H1 (cell line): Measurements from ENCODE around the gene TSR3. TPM values are rescaled to one million over a fixed set of nuclear protein-coding genes. Genes with fewer than 3 reads are reported as not detected.

Experiments used
- CTCF ChIA-PET: fragments of 300-600 bp; sonication (Branson Sonifier 250); formaldehyde crosslinking; loops from one replicate; lab custom pipeline; 2021; ENCODE audit not compliant: partially characterized antibody; lab: Charles Lee
- POLR2A ChIA-PET: fragments of 300-600 bp; sonication (Branson Sonifier 250); formaldehyde crosslinking; loops from one replicate; lab custom pipeline; 2021; ENCODE audit warnings: inconsistent platforms; ENCODE audit not compliant: partially characterized antibody; lab: Charles Lee
- DNase-seq, 2 experiments: peaks; one replicate each; pipeline versions ENCODE4 v3.0.0 to v3.0.0-alpha.2; 2010 to 2022; ENCODE audit warnings: low spot score in 2 of 2, low read depth in 1 of 2, mixed read lengths in 1 of 2
- FAIRE-seq: peaks from 2 replicates; lab custom pipeline; 2011; peaks lifted over from hg19 to GRCh38; lab: Jason Lieb, UNC
- H2AFZ ChIP-seq: 2 replicates; pipeline ENCODE4 v1.8.1; 2012; ENCODE audit warnings: low read length, inconsistent platforms
- H2AK5ac ChIP-seq: 2 replicates; pipeline ENCODE4 v1.6.1; 2013; ENCODE audit warnings: low read depth, low read length
- H2BK120ac ChIP-seq: replicated peaks from 2 replicates; pipeline ENCODE3; 2013; ENCODE audit warnings: low read depth, low read length, inconsistent platforms
- H2BK12ac ChIP-seq: 2 replicates; pipeline ENCODE4 v1.6.1; 2013; ENCODE audit warnings: low read depth, low read length
- H2BK15ac ChIP-seq: 2 replicates; pipeline ENCODE4 v1.6.1; 2013; ENCODE audit warnings: low read length
- H2BK20ac ChIP-seq: 2 replicates; pipeline ENCODE4 v1.6.1; 2013; ENCODE audit warnings: low read length
- H2BK5ac ChIP-seq: 2 replicates; pipeline ENCODE4 v1.6.1; 2013; ENCODE audit warnings: low read depth, low read length
- H3K14ac ChIP-seq: 2 replicates; pipeline ENCODE4 v1.6.1; 2013; ENCODE audit warnings: inconsistent platforms; ENCODE audit not compliant: insufficient read length
- H3K18ac ChIP-seq: 2 replicates; pipeline ENCODE4 v1.6.1; 2013; ENCODE audit warnings: low read length; ENCODE audit errors: extremely low read depth
- H3K23ac ChIP-seq: 2 replicates; pipeline ENCODE4 v1.6.1; 2013; ENCODE audit warnings: inconsistent platforms; ENCODE audit not compliant: insufficient read length
- H3K23me2 ChIP-seq: 2 replicates; pipeline ENCODE4 v1.6.1; 2013; ENCODE audit warnings: low read depth, low read length
- H3K27ac ChIP-seq: 2 replicates; pipeline ENCODE4 v1.6.1; 2011; ENCODE audit warnings: low read depth, low read length, inconsistent platforms
- H3K27me3 ChIP-seq, 4 experiments: replicated peaks in 1 of 4; 1 replicate in 1 of 4; 2 replicates in 3 of 4; pipeline versions ENCODE4 v1.6.1 to v1.8.1; 2011 to 2013; ENCODE audit warnings: low read length in 3 of 4, mild to moderate bottlenecking in 3 of 4, inconsistent platforms in 2 of 4, mixed read lengths in 2 of 4, moderate library complexity in 1 of 4; ENCODE audit not compliant: control insufficient read depth in 3 of 4, insufficient read depth in 3 of 4; ENCODE audit errors: extremely low read depth in 1 of 4
- H3K36me3 ChIP-seq, 4 experiments: 2 replicates each; pipeline versions ENCODE4 v1.6.1 to v1.8.1; 2011 to 2013; ENCODE audit warnings: mild to moderate bottlenecking in 4 of 4, low read length in 3 of 4, moderate library complexity in 2 of 4, control low read depth in 1 of 4, inconsistent platforms in 1 of 4; ENCODE audit not compliant: insufficient read depth in 4 of 4, control insufficient read depth in 2 of 4
- H3K4ac ChIP-seq: replicated peaks from 2 replicates; pipeline ENCODE3; 2013; ENCODE audit warnings: low read length, low read depth, mixed read lengths, inconsistent platforms; ENCODE audit not compliant: insufficient read length
- H3K4me1 ChIP-seq, 4 experiments: replicated peaks in 1 of 4; 1 replicate in 1 of 4; 2 replicates in 3 of 4; pipeline versions ENCODE4 v1.6.1 to v1.8.1; 2011 to 2013; ENCODE audit warnings: low read length in 3 of 4, inconsistent platforms in 2 of 4, mixed read lengths in 1 of 4; ENCODE audit not compliant: insufficient read depth in 4 of 4, control insufficient read depth in 3 of 4
- H3K4me2 ChIP-seq, 2 experiments: 2 replicates each; pipeline versions ENCODE4 v1.6.1 to v1.8.1; 2011 to 2013; ENCODE audit warnings: low read depth in 2 of 2, low read length in 2 of 2, control low read depth in 1 of 2, inconsistent platforms in 1 of 2, mild to moderate bottlenecking in 1 of 2; ENCODE audit not compliant: insufficient read depth in 1 of 2
- H3K4me3 ChIP-seq, 4 experiments: fragments of 200-600, 300-600 bp in 1 of 4; sonication (generic), shearing (Covaris generic), sonication (Bioruptor Twin) in 1 of 4; 2 replicates each; pipeline versions ENCODE4 v1.5.1 to v1.8.1; 2011 to 2016; ENCODE audit warnings: low read length in 4 of 4, low read depth in 3 of 4, control low read depth in 2 of 4, inconsistent platforms in 2 of 4, mild to moderate bottlenecking in 2 of 4, mixed read lengths in 1 of 4, moderate library complexity in 1 of 4; ENCODE audit not compliant: insufficient read depth in 2 of 4; ENCODE audit errors: extremely low read depth in 1 of 4
- H3K56ac ChIP-seq: replicated peaks from 2 replicates; pipeline ENCODE3; 2013; ENCODE audit warnings: low read depth, mild to moderate bottlenecking, mixed read lengths, low read length, inconsistent platforms; ENCODE audit not compliant: insufficient read length
- H3K79me1 ChIP-seq: 2 replicates; pipeline ENCODE4 v1.6.1; 2013; ENCODE audit warnings: low read depth, low read length, control low read depth
- H3K79me2 ChIP-seq, 2 experiments: 2 replicates each; pipeline versions ENCODE4 v1.6.1 to v1.8.1; 2012 to 2013; ENCODE audit warnings: low read length in 2 of 2, mild to moderate bottlenecking in 2 of 2, inconsistent platforms in 1 of 2; ENCODE audit not compliant: insufficient read depth in 2 of 2, control insufficient read depth in 1 of 2
- H3K9ac ChIP-seq, 4 experiments: replicated peaks in 1 of 4; 1 replicate in 1 of 4; 2 replicates in 3 of 4; pipeline versions ENCODE4 v1.6.1 to v1.8.1; 2011 to 2013; ENCODE audit warnings: low read depth in 3 of 4, low read length in 3 of 4, control low read depth in 2 of 4, mild to moderate bottlenecking in 2 of 4, moderate library complexity in 2 of 4, inconsistent platforms in 1 of 4; ENCODE audit errors: extremely low read depth in 1 of 4
- H3K9me3 ChIP-seq, 2 experiments: 2 replicates each; pipeline versions ENCODE4 v1.6.1 to v1.8.1; 2012 to 2013; ENCODE audit warnings: mild to moderate bottlenecking in 2 of 2, moderate library complexity in 2 of 2, control low read depth in 1 of 2, inconsistent platforms in 1 of 2, low read depth in 1 of 2, low read length in 1 of 2, mixed read lengths in 1 of 2; ENCODE audit not compliant: insufficient read depth in 2 of 2
- H4K20me1 ChIP-seq, 2 experiments: replicated peaks in 1 of 2; 2 replicates each; pipeline versions ENCODE3 to v1.8.1; 2011 to 2013; ENCODE audit warnings: inconsistent platforms in 2 of 2, low read length in 2 of 2, mild to moderate bottlenecking in 1 of 2; ENCODE audit not compliant: insufficient read depth in 2 of 2, control insufficient read depth in 1 of 2
- H4K5ac ChIP-seq: 2 replicates; pipeline ENCODE4 v1.6.1; 2013; ENCODE audit warnings: low read length, low read depth, mixed read lengths, inconsistent platforms; ENCODE audit not compliant: insufficient read length
- H4K8ac ChIP-seq: 2 replicates; pipeline ENCODE4 v1.8.0; 2013; ENCODE audit warnings: mild to moderate bottlenecking, moderate library complexity, low read length, inconsistent platforms; ENCODE audit not compliant: insufficient read depth; ENCODE audit errors: extremely low read depth
- H4K91ac ChIP-seq: replicated peaks from 2 replicates; pipeline ENCODE3; 2013; ENCODE audit warnings: low read length, mixed read lengths, inconsistent platforms; ENCODE audit not compliant: insufficient read length
- POLR2AphosphoS5 ChIP-seq: IDR thresholded peaks from 2 replicates; pipeline ENCODE4 v1.6.1; 2011; ENCODE audit warnings: low read depth, low read length
- SP1 ChIP-seq: IDR thresholded peaks from 2 replicates; pipeline ENCODE4 v1.6.1; 2011; ENCODE audit warnings: low read depth, low read length
- TEAD4 ChIP-seq: IDR thresholded peaks from 2 replicates; pipeline ENCODE4 v1.6.1; 2012; ENCODE audit warnings: low read depth, low read length, inconsistent platforms, mixed read lengths
- WGBS, 2 experiments: shearing (Covaris generic) in 1 of 2; methylation state at CpG; one replicate each; pipeline versions ENCODE4 v1.1.6 to v1.1.7; 2013 to 2015; ENCODE audit warnings: low lambda C conversion rate in 2 of 2, mixed read lengths in 2 of 2, inconsistent platforms in 1 of 2, low coverage in 1 of 2, missing lambda C conversion rate in 1 of 2; ENCODE audit not compliant: insufficient replicate concordance in 2 of 2, insufficient coverage in 1 of 2, insufficient read length in 1 of 2; ENCODE audit errors: extremely low coverage in 1 of 2, missing lambda C conversion rate in 1 of 2; 5-methylcytosine and 5-hydroxymethylcytosine counted together
- polyA plus RNA-seq, 7 experiments: library from polyadenylated mRNA; depleted of rRNA in 3 of 7; stranded (reverse) in 5 of 7; unstranded in 2 of 7; fragments of >200 nt in 5 of 7; fragments of 200-250 nt in 2 of 7; gene quantifications; 1 replicate in 5 of 7; 2 replicates in 1 of 7; 4 replicates in 1 of 7; pipeline versions ENCODE4 v1.2.1 to v1.2.3, GENCODE V29; 2011 to 2013; ENCODE audit warnings: missing spikeins in 2 of 7, mixed read lengths in 2 of 7
- total RNA-seq: library from RNA; stranded (reverse); fragmentation: NEBNext Ultra II Directional; extraction: Animal tissue kit (Norgen Biotek cat#: 25700); gene quantifications from 2 replicates; pipeline ENCODE4 v1.2.1, GENCODE V29; 2021

TSR3 gene
- total and polyA plus RNA-seq, 2 of the 8 experiments (the other 6 are each of a cell fraction or from before 2014, with no cell fraction given), result 43.1 to 52.3 TPM

DNA sequence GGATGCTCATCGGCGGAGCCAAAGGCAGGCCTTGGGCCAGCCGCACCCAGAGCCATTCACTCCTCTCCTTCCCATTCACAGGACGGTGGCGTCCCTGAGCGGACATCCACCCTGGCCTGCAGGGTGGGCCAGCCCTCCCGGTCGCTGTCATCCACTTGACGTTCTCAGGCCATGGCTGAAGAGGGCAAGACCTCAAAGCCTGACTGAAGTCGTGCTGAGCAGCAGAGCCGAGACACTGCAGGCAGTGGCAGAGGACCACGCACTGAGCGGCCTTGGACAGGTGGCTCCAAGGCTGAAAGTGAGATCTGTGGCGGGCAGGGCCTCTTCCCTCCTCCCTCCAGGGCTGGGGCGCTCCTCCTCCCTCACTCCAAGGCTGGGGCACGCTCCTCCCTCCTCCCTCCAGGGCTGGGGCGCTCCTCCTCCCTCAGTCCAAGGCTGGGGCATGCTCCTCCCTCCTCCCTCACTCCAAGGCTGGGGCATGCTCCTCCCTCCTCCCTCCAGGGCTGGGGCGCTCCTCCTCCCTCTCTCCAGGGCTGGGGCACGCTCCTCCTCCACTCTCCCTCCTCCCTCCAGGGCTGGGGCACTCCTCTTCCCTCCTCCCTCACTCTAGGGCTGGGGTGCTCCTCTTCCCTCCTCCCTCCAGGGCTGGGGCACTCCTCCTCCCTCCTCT lies 24.2 kb upstream of the TSR3 start:
- Histone ChIP-seq H2BK5ac (no peak overlapping the region; the same call in 1 of the 2 replicates), H3K36me3 (peaks cover 0 to 11% (median 0%) of the 10 kb centered on the region in 4 experiments; a peak in 1 of 8 replicates), H2AFZ (no peak overlapping the region), H2BK15ac (no peak overlapping the region), H2BK120ac (no peak overlapping the region), H2BK12ac (no peak overlapping the region), H3K23ac (no peak overlapping the region), H4K5ac (no peak overlapping the region), H3K4me1 (peaks cover 0 to 16% (median 10%) of the 10 kb centered on the region in 4 experiments; a peak in 5 of 7 replicates), H3K79me2 (peaks cover 4 to 19% of the 10 kb centered on the region in 2 experiments; a peak in 2 of 4 replicates), H3K9ac (no peak overlapping the region), H4K91ac (no peak overlapping the region), H3K27me3 (no peaks in the 10 kb centered on the region), H2AK5ac (no peak overlapping the region), H3K4me2 (no peak overlapping the region), H3K23me2 (peaks cover 12% of the 10 kb centered on the region), H3K14ac (no peak overlapping the region), H3K18ac (no peak overlapping the region), H3K79me1 (peaks cover 9% of the 10 kb centered on the region), H3K4me3 (no peak overlapping the region), H3K56ac (no peak overlapping the region), H3K9me3 (no peaks in the 10 kb centered on the region), H2BK20ac (no peak overlapping the region), H4K20me1 (peaks cover 3 to 23% of the 10 kb centered on the region in 2 experiments), H3K4ac (no peak overlapping the region), H4K8ac (no peak overlapping the region), H3K27ac (no peak overlapping the region)
- ChIA-PET CTCF (interaction anchor here (1.1 kb wide), 1 partner anchor 15 kb away, joined by 3 read pairs; no protein-coding TSS in a partner anchor), POLR2A (interaction anchor here (1.8 to 4.8 kb wide), 2 partner anchors 11 kb away, joined by 10 to 44 read pairs; no protein-coding TSS in a partner anchor)
- WGBS, 2 experiments, result 89% methylated on average over 17 of the region's 19 CpGs; no CpG with 5 or more reads in 1 of the 2 experiments
- FAIRE-seq, result no peak
- TF ChIP-seq POLR2AphosphoS5 (peak; percentile 16; the same call in 1 of the 2 replicates), TEAD4 (no peak), SP1 (no peak)
- no peak for DNase-seq
